ENCODE measurements around the gene ADCY2.
A peak's percentile ranks its signal among the peaks of the same experiment; 100 is the strongest.

The ADCY2 gene

GRCh38 chr5:7518947-7519560, 123.1 kb downstream of the ADCY2 start:
- no peak for DNase-seq

- DNase-seq, result no peak
Measured at GRCh38 chr5:7519564-7519963, 123.6 kb downstream of the ADCY2 start.

GRCh38 chr5:7529880-7530279, 133.9 kb downstream of the ADCY2 start:
- DNase-seq, result no peak

GRCh38 chr5:7533941-7534340, 138.0 kb downstream of the ADCY2 start:
- no peak for DNase-seq

- no peak for DNase-seq
Measured at GRCh38 chr5:7534505-7534904, 138.6 kb downstream of the ADCY2 start.

GRCh38 chr5:7537573-7537972, 141.6 kb downstream of the ADCY2 start:
- no peak for DNase-seq

GRCh38 chr5:7539571-7539970, 143.6 kb downstream of the ADCY2 start:
- no peak for DNase-seq

- DNase-seq, result no peak
Measured at GRCh38 chr5:7540736-7541485, 145.0 kb downstream of the ADCY2 start.

- no peak for DNase-seq
Measured at GRCh38 chr5:7541898-7542297, 146.0 kb downstream of the ADCY2 start.

GRCh38 chr5:7546555-7546954, 150.6 kb downstream of the ADCY2 start:
- no peak for DNase-seq

- DNase-seq, result no peak
Measured at GRCh38 chr5:7548596-7548995, 152.7 kb downstream of the ADCY2 start.

- DNase-seq, result no peak
Measured at GRCh38 chr5:7565559-7565958, 169.6 kb downstream of the ADCY2 start.

- DNase-seq, result no peak
Measured at GRCh38 chr5:7576023-7576715, 180.2 kb downstream of the ADCY2 start.

- no peak for DNase-seq
Measured at GRCh38 chr5:7577381-7577780, 181.4 kb downstream of the ADCY2 start.

GRCh38 chr5:7578071-7578470, 182.1 kb downstream of the ADCY2 start:
- no peak for DNase-seq

- DNase-seq, result no peak
Measured at GRCh38 chr5:7584749-7585148, 188.8 kb downstream of the ADCY2 start.

- DNase-seq, result no peak
Measured at GRCh38 chr5:7585807-7586206, 189.9 kb downstream of the ADCY2 start.

GRCh38 chr5:7586480-7586879, 190.5 kb downstream of the ADCY2 start:
- DNase-seq, result no peak

GRCh38 chr5:7589800-7590199, 193.9 kb downstream of the ADCY2 start:
- DNase-seq, result no peak

GRCh38 chr5:7592910-7593309, 197.0 kb downstream of the ADCY2 start:
- DNase-seq, result peak in 1 of 2 experiments; percentile 27

GRCh38 chr5:7597059-7597642, 201.2 kb downstream of the ADCY2 start:
- no peak for DNase-seq

GRCh38 chr5:7606840-7607465, 211.0 kb downstream of the ADCY2 start:
- no peak for DNase-seq

GRCh38 chr5:7608772-7609171, 212.8 kb downstream of the ADCY2 start:
- DNase-seq, result no peak
